Right ventricle myocardium inferior (tissue), 1 donor: ENCODE results near the gene TMEM271. TPM values are rescaled to one million over a fixed set of nuclear protein-coding genes. Genes with fewer than 3 reads are reported as not detected.

Source experiments
- ATAC-seq: fragments of 200-7000 bp; cut with Tn5 transposase; one replicate; pipeline ENCODE4 v1.9.1; 2020; ENCODE audit warnings: mild to moderate bottlenecking, moderate library complexity
- DNase-seq: peaks from one replicate; pipeline ENCODE4 v3.0.0; 2021; ENCODE audit errors: missing footprints
- intact Hi-C: fragments of 100-400 bp; cut with DNase I; formaldehyde crosslinking; loops from one replicate; pipeline ENCODE4 v1.11.0; 2022
- total RNA-seq: library from RNA; stranded (reverse); fragmentation: NEBNext Ultra II Directional; extraction: Animal tissue kit (Norgen Biotek cat#: 25700); gene quantifications from one replicate; pipeline ENCODE4 v1.2.1, GENCODE V29; 2021
- donor health status: DM: no; HTN: yes; CAD: no; lungs with severe emphysema.

The TMEM271 gene
- total RNA-seq, 1 donor from 2014 or later, result not detected

DNA sequence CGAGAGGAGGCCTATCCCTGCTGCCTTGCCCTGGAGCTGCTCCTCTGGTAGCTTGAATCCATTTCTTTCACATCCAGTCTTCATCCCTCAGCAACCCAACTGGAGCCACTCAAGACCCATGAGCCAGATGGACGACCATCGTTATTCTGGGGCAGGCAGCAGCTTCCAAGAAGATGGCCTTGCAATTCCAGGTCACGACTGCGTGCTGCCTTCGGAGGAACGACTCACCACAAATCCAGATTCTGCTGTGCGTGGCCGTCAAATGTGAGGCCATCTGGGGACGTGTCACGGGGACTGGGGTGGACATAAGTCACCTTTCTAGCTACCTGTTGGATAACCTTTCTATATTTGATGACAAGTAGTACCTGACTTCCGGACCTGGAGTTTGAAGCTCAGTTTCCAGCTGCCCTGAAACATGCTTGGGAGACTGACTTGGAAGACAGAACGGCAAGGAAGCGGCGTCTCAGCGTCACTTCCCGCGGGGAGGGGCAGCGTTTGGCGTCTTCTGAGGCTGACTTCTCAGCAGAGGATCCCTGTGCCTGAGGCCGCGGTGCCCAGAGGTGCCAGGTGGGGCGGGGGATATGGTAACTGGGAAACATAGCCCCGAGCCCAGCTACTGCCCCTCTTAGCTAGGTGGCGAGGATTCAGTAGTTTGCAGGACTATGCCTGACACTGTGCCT is 11.7 kb upstream of the TMEM271 start:
- no peak for DNase-seq
- intact Hi-C loops, result no loop called here
- no peak for ATAC-seq

- intact Hi-C loops, result no loop called here
- DNase-seq (no peak), ATAC-seq (no peak)
These were observed 7.7 kb upstream of the TMEM271 start for GRCh38 chr4:583820-584219.

DNA sequence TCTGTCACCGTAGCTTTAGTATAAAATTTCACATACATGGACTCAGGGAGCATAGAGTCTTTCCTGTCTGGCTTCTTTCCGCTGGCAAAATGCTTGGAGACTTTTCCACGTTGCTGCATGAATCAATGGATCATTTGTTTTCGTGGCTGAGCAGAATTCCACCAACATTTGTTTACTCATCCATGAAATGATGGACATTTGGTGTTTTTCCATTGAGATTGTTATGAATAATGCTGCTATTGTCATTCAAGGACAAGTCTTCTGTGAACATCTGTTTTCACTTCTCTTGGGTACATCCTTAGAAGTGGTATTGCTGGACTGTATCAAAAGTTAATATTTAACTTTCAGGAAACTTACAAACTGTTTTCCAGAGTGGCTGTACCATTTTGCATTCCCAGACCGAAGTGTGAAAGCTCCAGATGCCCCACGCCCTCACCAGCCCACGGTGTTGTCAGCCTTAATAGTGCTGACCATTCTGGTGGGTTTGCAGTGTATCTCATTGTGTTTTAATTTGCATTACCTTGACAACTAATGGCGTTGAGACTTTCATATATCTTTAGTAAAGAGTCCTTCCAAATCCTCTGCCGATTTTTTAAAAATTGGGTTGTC is 5.8 kb upstream of the TMEM271 start:
- DNase-seq, result no peak
- intact Hi-C loops, result no loop called here
- no peak for ATAC-seq

GRCh38 chr4:581181-581580 is 5.1 kb upstream of the TMEM271 start:
- DNase-seq (no peak), ATAC-seq (no peak)
- intact Hi-C loops, result no loop called here

DNA sequence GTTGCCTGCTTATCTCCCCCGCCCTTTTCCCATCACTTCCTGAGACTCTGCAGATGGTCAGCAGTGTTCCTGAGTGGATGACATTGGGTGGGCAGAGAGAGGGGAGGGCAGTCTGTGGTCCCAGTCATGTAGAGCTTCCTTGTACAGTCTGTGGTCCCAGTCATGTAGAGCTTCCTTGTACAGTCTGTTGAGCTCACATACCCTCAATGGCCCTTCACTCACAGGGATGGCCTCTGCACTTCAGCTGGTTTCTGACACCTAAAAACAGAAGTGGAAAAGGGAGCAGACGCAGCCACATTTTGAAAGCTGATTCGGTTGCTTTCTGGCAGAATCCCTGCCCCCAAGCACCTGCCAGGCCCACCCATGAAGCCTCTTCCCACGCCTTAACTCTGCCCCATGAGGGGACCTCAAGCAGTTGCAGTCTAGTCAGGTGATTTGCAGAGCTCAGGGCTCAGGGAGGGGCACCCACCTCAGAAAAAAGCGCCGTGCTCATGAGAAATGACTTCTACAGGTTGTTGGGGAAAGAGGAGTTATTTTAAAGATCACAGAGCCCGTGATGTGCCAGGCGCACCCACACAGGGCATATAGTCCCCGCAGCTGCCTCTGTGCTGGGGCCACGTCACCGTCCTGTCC is 3.6 kb upstream of the TMEM271 start:
- intact Hi-C loops, result no loop called here
- no peak for ATAC-seq
- no peak for DNase-seq

GRCh38 chr4:578451-579443 is 2.7 kb upstream of the TMEM271 start:
- ATAC-seq (no peak), DNase-seq (no peak)
- intact Hi-C loops, result no loop called here

DNA sequence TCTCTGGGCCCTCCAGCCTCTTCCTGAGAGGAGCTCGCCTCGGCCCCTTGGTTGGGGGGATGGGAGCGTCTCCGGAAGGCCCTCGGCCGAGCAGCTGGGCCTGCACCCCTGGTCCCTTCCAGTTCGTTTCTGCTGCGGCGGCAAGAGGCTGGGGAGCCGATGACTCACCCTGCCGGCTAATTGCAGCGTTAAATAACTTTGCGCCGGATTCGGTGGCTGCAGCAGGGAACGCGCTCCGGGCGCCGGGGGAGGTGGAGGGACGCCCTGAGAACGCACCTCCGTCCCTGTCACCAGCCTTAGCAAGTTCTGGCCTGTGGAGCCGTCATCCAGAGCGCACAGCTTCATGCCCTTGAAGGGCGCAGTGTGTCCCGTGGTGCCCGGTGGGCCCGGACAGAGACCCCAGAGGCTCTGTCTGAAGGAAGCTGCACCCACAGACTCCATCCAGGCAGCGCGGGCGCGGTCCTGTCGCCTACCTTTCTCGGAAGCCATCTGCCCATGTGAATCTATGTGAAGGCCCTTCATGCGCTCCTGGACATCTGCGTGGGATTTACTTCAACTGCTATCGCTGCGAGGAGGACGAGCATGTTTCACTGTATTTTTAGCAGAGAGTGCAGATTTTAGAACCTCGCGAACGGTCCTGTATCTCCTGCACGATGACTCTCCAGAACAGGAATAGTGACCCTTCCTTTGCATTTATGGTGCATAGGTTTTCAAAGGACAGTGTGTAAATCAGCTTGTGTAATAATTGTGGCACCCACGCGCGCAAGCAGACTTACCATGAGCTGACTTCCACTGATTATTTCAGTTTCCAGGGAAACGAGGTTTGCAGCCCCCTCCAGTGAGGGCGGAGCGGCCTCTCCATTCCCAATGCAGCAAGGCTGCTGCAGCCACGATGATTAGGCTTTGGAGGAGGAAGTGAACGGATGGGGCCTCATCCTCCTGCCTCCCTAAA is 1.7 kb upstream of the TMEM271 start:
- intact Hi-C loops, result no loop called here
- DNase-seq (no peak), ATAC-seq (no peak)

DNA sequence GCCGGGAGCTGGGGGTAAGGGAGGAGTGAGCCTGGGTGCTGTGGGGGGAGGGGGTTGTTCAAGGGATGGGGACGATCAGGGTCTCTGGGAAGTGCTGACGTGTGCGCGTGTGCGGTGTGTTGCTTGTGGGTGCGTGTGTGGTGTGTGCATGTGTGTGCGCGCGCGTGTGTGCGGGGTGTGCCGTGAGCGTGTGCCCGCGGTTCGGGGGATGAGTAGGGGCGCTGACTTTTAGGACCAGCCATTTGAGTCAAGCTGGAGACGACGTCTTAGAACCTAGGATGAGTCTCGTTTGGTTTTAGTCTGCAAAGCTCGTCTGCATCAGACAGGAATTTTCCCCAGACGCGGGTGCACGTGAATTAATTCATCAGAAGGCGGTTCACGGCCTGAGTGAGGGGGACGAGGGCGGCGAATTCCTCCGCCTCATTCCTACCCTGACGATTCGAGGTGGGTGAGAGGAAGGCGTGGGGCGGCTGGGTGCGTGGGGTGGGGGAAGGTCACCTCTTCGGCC is 950 bp upstream of the TMEM271 start:
- no peak for DNase-seq
- no peak for ATAC-seq
- intact Hi-C loops, result no loop called here

DNA sequence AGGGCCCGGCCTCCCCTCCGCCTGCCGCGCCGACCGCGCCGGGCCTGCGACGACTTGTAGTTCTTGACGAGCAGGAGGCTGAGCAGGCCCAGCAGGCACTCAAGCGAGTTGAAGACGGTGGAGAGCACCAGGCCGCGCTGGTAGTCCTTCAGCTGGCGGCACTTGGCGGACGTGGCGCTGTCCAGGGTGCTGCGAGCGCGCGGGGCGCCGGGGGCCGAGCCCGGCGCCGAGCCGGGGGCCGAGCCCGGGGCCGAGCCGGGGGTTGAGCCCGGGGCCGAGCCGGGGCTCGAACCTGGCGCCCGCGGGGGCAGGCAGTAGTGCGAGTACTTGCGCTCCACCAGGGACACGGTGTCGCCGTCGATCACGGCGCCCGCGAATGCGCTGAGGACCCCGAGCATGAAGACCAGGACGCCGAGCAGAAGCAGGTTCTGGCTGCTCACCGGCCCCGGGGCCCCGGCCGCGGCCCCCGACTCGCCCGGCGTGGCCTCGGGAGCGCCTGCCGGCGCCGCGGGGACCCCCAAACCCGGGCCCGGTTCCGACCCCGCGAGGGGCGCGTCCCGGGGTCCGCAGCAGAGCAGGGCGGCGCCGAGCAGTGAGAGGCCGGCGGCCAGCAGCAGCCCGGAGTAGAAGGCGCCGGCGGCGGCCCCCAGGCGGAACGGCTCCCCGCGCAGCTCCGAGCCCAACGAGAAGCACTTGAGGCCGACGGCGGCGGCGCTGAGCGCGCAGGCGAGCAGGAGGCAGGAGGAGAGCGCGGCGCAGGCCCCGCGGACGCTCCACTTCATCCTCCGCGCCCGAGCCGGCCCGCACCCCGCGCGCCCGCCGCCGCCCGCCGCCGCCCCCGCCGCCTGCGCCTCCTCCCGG is 584 bp downstream of the TMEM271 start:
- ATAC-seq, result no peak
- no peak for DNase-seq

DNA sequence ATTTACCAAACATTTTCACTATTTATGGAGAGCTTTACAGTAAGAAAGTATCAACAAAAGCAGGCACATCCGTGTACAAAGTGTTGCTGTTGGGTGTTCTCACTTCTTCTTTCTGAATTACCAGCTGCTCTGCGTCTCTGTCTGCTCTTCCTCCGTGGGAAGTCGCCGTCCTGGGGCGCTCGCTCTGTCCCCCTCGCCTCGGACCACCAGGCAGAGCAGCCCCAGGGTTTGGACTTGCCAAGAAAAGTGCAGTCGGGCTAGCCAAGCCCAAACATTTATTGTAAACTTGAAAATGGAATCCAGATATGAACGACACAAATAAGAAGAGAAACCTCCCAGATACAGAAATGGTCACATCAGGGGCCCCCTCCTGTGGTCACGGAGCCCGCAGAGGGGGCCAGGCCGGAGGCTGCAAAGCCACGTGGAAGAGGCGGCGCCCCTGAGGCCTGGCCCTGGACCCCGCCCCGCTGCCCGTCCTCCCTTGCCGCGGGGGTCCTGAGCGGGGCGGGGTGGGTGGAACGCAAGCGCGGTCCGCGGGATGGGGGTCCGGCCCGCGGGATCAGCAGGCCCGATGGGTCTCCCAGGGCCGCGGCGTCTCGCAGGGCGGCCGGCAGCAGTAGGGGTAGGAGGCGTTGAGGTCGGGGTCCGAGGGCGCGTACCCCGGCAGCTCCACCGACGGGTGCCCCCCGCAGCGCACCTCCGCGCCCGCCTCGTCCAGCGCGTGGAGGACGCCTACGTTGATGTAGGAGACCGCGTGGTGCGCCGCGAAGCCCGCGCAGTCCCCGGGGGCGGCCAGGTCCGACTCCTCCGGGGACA is 1.5 kb downstream of the TMEM271 start:
- ATAC-seq (no peak), DNase-seq (no peak)
- intact Hi-C loops, result no loop called here

More for the DNA sequence above, 584 bp downstream of the TMEM271 start:
- intact Hi-C loops, result no loop called here

DNA sequence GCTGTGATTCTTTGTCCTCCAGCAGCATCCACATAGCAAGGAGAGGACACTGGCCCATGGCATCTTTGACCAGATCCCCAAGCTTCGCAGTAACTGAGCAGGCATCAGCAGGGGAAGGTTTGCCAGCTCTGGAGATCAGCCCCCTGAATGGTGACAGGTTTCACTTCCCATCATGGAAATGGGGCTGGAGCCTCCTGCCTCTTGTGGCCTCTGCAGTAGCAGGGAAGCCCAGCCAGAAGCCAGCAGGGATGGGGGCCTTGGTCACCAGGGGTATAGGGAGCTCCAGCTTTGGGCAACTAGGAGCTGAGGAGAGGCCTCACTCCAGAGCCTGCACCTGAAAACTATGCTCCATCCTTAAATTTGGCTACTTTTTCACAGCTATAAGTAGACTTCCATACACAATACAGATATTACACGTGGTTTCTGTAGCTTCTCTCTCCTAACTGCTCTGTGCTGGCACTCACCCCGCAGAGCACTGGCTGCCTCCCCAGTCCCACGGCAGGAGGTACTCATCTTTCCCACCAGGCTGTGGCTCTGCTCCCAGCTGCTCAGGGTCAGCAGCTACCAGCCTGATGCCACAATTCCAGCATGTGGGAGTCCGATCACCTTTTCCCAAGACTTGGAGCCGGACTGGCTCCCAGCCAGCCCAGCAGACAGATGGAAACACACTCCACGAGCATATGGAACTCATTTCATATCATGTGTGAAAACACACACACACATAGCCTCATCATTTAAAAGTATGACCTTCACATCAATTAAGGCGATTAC is 2.8 kb downstream of the TMEM271 start:
- DNase-seq, result no peak
- no peak for ATAC-seq
- intact Hi-C loops, result no loop called here

- DNase-seq, result no peak
- intact Hi-C loops, result no loop called here
- no peak for ATAC-seq
These were observed 3.5 kb downstream of the TMEM271 start for GRCh38 chr4:572594-572993.

DNA sequence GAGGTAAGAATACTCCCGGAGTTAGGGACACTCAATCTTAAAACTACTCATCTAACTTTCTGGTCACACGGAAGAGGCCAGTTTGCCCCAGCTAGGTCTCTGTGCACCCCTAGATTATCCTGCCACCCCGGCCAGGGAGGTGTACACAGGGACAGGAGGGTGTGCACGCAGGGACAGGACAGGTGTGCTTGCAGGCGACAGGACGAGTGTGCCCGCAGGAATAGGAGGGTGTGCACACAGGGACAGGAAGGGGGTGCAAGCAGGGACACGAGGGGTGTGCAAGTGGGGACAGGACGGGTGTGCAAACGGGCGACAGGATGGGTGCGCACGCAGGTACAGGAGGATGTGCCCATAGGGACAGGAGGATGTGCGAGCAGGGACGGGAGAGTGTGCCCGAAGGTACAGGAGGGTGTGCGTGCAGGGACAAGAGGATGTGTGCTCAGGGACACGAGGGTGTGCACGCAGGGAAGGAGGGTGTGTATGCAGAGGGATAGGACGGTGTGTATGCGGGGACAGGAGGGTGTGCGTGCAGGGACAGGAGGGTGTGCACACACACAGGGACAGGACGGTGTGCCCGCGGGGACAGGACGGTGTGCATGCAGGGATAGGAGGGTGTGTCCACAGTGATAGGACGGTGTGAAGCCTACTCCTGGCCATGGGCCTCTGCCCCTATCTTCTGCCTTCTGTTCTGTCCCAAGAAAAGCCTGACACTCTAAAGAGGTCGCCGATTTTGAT is 4.1 kb downstream of the TMEM271 start:
- DNase-seq (no peak), ATAC-seq (no peak)
- intact Hi-C loops, result no loop called here

GRCh38 chr4:570754-571153 is 5.3 kb downstream of the TMEM271 start:
- ATAC-seq, result no peak
- DNase-seq, result no peak
- intact Hi-C loops, result no loop called here
